Non-pigmented ciliary epithelial cell (primary cell): Measurements from ENCODE around the gene NT5DC3.
"Not testable (repeated sequence)": the region's sequence is repeated elsewhere in the genome, so short reads cannot be mapped to it uniquely, and the experiment has no call there.

Source experiments
- DNase-seq: peaks from one replicate; pipeline ENCODE4 v3.0.0-alpha.2; 2010; ENCODE audit warnings: low read depth

The NT5DC3 gene

DNA sequence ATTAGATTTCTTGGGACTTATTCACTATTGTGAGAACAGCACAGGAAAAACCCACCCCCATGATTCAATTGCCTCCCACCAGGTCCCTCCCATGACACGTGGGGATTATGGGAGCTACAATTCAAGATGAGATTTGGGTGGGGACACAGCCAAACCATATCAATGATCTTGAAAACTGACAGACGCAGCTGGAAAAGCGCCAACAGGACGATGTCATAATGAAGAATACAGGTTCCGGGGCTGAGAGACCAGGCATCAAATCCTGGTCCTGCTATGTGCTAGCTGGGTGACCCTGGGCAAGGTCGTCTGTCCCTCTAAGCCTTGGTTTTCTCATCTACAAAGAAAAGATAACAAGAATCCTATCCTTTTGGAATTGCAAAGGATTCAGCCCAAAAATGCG is 31.4 kb downstream of the NT5DC3 start:
- not testable (repeated sequence) for DNase-seq

DNA sequence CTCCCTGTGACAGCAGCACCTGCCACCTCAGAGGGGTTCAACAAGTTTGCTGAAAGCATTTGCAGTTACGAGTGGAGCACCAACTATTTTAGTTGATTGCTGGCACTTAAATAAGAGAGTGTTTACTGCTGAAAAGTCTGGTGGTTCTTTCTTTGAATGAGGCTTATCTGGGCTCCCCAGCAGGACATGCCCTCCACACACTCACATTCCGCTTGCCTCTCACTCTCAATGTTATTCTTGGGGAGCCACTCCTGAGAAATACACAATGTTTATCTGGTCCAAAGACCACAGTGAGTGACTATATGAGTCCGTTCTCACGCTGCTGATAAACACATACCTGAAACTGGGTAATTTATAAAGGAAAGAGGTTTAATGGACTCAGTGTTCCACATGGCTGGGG is 31.9 kb downstream of the NT5DC3 start:
- no peak for DNase-seq

DNA sequence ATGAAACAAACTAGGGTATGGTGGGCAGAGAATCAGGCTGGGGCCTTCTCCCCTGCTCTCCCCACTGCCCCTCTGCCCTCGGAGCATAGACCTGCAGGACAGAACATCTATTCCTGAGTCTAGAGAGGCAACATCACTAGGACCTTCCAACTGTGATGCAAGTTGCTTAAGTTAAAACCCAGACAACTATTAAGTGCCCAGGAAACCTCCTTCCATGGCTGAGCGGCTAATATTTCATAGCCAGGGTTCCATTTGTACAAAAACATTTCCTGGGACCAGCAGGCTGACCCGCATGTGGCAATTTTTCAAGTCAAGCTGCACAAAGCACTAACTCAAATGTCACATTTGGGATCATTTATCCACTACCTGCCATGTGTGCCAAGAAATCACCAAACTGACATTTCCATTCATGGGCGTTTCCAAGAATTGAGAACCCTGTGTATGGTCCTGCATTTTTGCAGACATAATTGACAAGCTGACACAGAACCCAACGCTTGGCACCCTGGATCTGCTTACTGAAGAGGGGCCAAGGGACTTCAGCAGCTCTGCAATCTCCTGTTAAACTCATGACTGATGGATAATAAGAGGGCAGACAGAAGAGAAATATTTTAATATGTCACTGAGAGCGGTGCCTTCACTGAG is 32.7 kb downstream of the NT5DC3 start:
- DNase-seq = no peak

DNA sequence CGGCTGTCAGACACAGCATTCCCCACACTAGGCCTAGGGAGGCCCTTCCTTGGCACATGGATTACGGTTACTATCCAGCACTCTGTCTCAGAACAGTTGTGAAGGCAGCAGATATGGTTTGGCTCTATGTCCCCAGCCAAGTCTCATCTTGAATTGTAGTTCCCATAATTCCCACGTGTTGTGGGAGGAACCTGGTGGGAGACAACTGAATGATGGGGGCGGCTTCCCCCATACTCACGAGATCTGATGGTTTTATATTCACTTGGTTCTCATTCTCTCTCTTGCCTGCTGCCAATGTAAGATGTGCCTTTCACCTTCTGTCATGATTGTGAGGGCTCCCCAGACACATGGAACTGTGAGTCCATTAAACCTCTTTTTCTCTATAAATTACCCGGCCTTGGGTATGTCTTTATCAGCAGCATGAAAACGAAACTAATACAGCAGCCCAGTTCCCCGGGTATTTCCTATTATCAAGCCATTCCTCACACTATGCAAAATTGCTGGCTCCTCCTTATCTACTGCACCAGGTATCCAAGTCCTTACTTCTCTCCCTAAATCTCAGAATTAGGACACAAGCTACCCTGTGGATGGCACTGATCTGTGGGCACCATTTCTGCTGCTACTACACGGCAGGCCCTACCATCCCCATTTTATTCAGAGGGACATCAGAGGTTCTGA is 33.3 kb downstream of the NT5DC3 start:
- DNase-seq = no peak

DNA sequence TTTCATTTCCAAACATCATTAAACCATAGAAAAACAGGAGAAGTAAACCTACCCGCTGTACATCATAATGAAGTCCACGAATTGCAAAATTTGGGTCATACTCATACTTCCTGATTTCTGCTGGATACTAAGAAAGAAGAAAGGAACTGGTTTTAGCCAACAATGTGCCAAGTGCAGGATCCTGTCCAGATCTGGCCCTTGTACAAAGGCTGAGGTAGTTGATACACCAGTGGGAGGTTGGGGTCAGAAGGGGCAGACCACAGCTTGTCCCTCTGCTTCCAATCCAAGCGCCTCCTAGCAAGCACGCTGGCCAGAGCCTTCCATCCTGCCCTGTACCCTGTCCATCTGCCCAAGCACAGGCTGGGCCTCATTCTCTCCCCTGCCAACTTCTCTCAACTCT is 34.2 kb downstream of the NT5DC3 start:
- DNase-seq = no peak

DNA sequence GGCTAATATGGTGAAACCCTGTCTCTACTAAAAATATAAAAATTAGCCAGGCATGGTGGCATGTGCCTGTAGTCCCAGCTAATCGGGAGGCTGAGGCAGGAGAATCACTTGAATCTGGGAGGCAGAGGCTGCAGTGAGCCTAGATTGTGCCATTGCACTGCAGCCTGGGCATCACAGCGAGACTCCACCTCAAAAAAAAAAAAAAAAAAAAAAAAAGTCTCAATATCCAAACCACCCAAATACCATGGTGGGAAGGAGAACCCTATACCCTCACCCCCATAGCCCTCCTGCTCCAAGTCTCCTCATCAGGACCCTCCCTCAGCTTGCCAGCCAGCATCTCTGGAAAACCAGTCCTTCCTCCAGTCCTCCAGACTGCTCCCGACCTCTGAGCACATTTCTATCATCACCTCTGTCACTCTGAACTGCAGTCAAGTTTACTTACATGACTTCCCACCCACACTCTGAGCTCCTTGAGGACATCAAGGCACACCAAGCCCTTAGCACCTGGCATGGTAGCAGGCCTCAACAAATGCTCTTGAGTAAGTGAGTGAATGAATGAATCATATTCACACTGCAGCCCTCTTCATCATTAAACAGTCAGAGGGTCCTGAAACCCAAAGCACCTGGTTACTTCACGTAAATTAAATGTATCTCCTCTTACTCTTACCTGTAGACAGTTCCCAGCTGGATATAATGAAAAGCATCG is 35.2 kb downstream of the NT5DC3 start:
- no peak for DNase-seq

DNA sequence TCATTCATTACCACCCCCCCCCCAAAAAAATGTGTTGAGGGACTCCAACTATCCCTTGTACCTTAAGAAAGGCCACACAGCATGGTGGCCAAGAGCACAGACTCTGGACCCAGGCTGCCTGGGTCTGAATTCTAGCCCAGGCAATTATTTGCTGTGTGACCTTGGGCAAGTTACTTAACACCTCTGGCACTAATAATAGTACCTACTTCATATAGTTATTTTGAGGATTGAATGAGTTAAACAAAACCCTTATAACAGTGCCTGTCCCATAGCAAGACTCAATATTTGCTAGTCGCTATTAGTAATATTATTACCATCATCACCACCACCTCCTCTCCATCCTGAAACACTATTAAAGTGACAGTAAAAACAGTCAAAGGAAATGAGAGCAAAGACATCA is 37.2 kb downstream of the NT5DC3 start:
- DNase-seq = no peak

DNA sequence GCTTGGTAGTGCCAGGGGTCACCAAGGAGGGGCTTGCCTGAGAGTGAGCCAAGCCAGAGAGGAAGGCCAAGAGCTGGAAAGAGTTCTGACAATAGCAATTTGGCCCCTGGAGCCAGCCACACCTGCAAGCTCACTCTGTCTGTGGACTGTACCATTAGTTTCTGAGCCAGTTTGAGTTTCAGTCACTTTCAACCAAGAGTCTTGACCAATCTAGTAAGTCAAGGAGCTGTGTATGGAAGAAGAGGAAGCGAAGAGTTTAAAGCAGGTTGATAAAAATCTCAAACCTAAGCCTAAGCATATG is 38.5 kb downstream of the NT5DC3 start:
- DNase-seq = no peak

DNA sequence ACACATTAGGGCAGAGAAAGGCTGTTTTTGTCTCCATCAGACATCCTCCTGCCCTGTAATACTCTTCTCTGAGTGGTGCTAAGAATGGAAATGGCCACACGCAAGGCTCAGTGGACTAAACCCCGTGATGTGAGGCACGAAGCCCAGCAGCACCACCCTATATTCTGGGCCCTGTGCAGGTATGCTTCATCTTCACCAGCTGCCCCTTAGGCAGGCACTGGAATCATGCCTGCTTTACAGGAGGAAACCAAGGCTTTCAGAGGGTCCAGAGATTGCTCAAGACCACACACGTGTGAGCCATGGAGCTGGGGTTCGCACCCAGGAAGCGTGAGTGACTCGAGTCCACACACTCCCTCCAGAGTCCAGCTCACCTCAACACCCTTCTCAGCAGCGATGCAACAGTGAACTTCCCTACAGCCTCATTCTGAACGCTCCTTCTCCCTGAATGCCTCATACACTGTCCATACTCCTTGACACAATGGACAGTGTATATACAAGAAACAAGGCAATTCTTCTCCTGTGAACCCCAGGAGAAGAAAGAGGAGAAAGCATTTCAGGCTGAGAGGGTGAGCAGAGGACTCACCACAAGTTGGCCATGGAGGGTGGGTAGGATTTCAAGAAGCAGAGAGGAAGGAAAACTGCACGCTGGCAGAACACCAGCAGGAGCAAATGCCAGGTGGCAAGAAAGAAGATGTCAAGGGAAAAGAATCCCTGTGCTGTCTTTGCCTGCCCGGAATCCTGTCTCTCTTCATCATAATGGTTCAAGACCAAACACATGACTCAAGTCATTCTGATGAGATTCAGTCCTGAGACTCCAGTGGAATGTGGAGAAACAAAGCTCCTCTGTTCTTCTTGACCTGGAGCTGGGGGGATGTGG is 39.1 kb downstream of the NT5DC3 start:
- no peak for DNase-seq

DNA sequence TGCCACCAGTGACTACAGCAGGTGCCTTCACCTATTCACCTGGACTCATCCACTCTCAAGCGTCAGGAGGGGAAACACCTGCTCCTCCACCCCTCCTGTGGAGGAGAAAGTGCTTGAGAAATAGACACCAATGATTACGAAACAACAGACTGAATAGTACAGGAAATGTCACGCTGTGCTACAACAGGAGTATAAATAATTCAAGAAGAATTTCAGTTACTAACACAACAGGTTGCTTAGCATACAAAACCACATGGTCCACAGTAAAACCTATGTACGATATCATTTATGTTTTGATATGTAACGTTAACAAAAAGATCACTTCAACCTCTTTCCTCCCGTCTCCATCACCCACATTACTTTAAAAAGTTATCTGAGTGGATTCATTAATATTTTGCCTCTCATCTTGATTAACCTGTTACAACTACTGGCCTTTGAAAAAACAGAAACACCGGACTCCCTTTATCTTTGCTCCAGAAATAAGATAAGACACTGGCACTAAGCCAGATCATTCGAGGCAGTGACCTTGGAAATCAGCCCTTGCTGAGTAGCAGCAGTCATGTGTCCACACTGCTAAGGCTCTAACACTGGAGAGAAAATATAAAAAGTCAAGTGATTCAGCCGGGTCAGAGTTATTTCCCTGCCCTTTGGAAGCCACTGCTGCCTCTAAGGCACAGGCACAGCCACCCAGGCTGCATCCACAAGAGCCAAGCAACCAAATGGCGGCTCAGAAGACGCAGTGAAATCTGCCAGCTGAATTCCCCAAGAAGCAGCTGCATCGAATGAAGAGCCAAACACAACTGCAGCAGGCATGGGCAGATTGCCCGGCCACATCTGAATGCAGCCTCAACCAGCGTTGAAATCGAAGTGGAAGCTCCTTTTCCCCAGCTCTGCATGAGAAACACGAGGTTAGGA is 40.9 kb downstream of the NT5DC3 start:
- no peak for DNase-seq

DNA sequence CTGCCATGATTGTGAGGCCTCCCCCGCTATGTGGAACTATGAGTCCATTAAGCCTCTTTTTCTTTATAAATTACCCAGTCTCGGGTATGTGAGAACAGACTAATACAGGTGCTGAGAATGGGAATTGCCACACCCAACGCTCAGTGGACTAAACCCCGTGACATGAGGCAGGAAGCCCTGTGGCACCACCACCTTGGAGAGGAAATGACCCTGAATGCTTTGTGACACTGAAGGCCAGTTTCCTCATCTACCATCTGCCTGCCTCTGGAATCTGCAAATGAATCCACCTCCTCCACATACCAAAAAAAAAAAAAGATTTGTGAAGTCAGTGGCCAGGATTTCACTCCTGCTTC is 41.6 kb downstream of the NT5DC3 start:
- DNase-seq = no peak

DNA sequence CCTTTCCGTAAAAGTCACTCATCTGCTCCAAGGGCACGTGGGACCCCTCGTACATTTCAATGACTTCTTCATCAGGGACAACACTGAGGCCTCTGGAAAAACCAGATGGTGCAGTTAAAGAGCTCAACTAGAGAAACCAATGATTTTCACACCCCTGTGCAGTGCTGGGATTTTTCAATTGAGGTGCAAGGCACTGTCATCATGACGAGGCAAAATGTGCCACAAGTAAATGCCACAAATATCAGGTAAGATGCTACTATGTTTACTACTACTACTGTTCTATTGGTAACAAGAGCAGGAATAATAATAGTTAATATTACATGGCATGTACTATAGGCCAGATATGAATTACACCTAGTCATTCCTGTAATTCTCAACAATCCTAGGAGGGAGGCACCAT is 42.4 kb downstream of the NT5DC3 start:
- DNase-seq = no peak

DNA sequence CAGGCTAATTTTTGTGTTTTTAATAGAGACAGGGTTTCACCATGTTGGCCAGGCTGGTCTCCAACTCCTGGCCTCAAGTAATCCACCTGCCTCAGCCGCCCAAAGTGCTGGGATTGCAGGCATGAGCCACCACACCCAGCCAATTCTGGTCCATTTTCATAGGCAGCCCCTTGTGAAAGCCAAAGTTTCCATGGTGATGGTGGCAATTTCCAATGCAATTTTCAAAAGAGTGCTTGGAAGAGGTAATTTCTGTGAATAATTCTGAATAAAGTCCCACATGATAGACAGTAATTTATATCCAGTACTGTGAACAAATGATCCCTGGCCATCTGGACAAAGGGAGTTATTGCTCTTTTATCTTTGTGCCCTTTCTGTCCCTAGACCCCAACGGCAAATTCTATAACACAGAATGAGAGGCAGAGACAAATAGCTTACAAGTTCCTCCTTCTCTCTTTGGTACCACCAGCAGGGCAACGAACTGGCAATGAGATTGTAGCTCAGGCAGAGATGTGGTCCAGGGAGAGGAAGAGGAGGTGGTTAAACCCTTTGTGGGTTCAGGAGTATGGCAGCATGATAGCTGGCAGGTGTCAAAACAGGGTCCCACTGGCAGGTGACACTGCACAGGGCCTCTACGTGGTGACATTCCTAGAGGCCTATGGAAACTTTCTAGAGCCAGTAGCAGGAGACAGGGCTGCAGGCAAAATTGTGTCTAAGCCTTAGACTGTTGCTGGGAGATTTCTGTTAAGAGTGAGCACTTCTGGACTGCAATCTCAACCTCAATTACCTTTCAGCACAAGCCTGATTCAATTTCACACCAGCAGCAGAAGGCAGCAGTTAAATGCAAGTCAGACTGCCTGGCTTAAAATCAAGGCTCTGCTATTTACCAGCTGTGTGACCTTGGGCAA is 46.5 kb downstream of the NT5DC3 start:
- no peak for DNase-seq

DNA sequence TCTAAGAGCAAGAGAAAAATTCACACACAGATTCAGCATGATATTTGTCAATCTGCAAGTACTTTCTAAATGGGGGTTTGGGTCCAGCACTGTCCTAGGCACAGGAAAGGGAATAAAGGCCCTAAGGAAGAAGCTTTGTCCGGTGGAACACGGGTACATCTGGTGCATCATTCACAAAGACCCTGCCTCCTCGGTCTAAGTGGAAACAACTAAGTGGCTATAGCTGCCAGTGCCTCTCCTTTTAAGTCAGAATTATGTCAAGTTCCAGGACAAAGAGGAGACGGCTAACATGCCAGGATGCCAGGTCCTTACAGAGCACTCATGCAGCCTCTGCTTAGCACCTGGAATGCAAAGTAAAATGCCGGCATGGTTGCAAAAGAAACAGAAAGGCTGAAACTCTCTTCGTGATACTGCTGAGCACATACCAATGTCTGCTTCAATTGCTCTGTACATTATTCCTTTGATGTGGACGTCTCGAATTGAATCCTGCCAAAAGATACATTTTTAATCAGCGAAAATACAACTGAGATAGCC is 47.5 kb downstream of the NT5DC3 start:
- DNase-seq = no peak

DNA sequence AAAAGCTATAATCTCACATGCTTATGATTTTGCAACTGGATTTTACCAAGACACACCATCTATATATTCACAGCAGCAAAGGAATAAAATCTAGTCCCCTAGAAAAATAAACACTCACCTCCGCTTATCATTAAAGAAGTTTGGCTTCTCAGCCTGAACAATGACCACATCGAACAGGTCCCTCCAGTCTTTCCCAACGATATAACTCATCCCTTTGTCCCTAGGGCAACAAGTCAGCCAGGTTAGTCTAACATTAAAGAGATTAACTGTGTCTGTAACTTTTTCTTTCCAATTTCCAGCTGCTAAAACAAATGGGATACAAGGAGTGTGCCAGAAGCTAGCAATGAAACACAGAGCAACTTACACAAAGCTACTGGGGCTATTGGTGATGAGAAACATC is 48.0 kb downstream of the NT5DC3 start:
- no peak for DNase-seq

DNA sequence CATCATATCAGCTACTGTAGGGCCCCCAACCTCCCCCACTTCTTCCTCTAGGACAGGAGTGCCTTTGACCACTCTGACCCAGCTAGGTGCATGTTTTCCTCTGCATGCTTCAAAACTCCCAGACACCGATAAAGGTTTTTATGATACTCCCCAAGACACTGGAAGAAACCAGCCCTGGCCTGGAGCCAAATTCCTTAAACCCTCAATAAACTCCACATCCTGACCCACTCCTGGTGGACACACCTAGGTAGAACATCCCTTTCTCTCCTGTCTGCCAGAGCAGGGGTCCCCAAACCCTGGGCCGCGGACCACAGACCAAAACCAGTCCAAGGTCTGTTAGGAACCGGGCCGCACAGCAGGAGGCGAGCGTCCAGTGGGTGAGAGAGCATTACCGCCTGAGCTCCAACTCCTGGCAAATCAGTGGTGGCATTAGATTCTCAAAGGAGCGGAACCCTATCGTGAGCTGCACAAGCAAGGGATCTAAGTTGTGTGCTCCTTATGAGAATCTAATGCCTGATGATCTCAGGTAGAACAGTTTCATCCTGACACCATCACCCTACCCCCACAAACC is 49.6 kb downstream of the NT5DC3 start:
- no peak for DNase-seq

DNA sequence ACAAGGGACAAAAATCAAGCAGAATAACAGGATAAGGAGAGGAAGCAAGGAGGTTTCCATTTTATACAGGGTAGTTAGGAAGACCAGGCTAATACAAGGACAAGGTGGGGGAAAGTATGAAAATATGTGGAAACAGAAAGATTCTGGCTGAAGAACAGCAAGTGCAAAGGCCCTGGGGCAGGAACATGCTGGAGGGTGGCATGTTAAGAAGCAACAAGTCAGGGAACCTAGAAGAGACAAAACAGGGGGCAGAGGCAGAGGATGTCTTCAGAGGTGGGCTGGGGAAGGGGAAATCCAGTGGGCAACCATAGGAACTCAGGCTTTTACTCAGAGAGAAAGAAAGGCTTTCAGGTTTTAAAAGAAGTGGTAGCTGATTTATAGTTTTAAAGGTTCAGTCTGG is 54.8 kb downstream of the NT5DC3 start:
- no peak for DNase-seq

DNA sequence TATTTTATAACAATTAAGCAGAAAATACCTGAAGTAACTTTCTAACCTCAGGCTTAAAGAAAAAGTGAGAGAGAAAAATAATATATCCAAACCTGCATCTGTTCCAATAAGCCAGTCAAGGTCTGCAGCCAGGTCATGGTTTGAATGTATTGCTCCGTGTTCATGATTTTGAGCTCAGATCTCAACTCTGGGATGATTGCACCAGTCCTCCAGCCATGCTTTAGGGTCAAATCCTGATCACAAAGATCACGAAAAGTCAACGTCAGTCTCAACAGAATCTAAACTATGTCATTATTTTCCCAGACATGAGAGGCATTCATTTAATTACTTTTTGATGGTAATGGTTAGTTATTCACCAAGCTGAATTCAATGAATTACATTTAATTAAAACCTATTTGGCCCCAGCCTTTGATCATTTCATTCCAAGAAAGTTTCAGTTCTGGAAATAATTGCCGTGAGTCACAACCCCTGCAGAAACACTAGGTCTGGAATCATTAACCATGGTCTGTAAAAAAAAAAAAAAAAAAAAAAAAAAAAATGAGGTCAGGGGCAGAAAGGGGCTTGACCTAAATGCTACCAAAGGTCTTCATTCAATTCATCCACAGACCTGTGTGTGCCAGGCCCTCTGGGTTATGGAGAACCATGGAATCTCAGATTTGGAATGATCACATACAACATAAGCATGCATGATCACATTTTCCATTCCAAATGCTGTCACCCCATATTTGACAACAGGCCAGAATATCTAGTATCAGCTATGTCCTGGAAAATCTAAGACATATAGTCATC is 55.6 kb downstream of the NT5DC3 start:
- DNase-seq = no peak
